Bronchus fibroblast of lung (primary cell): Measurements from ENCODE around the gene TMEM219. TPM values are rescaled to one million over a fixed set of nuclear protein-coding genes. Genes with fewer than 3 reads are reported as not detected.

Experiments used
- total RNA-seq: library from RNA; depleted of rRNA; stranded (reverse); fragments of >200 nt; gene quantifications from 2 replicates; pipeline ENCODE4 v1.2.3, GENCODE V29; 2015

The TMEM219 gene
- total RNA-seq, result 99.9 and 105 TPM in 2 replicates

DNA sequence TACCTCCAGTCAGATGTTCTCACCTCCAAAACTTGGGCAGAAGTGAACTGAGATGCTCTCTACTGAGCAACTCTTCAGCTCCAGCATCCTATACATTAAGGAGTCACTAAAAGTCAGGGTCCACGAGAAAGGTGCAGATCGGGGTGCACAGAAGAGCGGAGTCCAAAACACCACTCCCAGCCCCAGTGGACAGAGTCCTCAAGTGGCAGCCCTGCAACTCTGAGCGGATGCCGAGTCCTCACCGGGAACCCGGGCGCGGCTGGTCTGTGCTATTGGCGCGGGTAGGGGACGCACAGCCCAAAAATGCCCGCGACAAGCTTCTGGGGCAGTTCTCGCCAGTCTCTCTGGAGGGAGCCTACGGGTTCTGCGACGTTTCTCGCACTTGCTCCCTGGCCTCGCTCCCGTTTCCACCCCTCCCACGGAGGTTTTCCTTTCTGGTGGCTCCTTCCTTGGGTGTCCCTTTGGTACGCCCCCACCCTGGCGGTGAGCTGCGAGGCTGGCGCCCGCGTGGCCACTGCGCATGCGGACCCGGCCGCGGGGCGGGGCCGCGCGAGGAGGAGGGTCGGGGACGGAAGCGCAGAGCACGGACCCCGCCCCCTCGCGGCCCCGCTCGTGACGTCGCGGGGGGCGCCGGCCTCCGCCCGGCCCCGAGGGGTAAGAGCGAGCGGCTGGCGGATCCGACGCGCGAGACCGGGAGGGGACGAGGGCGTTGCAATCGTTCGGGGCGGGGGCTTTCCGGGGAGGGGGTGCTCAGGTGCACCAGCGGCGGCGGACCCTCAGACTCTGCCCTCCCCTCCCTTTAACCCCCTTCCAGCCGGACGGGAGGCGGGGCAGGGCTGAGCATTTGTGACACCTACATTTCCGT, at the start of gene TMEM219:
Gene TMEM219, plus strand, starts transcription at position 601 of the 865 bp plus-strand sequence. CDS start 1,065 bp downstream, outside the sequence.

DNA sequence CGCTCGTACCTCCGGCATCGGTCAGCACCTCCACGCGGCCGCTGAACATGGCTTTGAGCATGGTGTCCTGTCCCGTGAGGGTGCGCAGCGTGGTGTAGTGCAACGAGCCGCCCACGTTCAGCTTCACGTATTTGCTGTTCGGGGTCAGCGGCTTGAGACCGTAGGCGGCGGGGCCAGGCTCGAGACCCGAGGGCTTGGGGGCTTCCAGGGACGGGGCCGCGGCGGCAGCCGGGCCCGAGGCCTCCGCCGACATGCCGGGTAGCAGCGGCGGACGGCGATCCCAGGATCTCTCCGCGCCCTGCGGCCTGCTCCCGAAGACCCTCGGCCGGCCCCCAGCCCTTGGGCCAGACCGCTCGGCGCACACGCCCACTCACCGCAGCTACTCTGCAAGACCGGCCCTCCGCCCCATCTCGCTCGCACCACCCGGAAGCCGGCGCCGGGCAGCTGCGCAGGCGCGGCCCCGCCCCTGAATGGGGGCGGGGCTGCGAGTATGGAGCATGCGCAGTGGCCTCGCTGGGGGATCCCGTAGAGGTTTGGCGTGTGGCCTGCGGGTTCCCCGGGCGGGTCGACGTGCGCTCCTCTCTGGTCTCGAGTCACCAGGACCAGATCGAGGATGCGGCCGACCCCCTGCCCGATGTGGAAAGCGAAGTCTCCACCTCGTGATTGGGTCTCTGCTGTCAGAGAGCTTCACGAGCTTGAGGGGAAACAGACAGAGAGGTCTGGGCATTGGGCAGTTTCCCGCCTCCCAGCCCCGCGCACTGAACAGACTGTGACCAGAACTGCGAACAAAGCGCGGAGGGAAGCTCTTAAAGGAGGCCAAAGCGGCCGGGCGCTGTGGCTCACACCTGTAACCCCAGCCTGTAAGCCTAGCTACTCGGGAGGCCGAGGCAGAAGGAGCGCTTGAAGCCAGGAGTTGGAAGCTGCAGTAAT, 35.8 kb upstream of the TMEM219 start, which contains the start of gene KCTD13:
Gene KCTD13, minus strand, starts transcription at position 446 of the 930 bp plus-strand sequence. Its CDS starts 193 bp downstream, at position 253.

GRCh38 chr16:29973384-29974246, 11.7 kb downstream of the TMEM219 start, which contains the start of gene TAOK2:
TAOK2 (plus strand) TSS chr16:29973868; CDS start chr16:29977773, 3,905 bp downstream.

GRCh38 chr16:29995324-29995910, 33.5 kb downstream of the TMEM219 start, which contains the start of gene HIRIP3:
HIRIP3 (minus strand) TSS chr16:29995617; CDS start chr16:29995605, 12 bp downstream.

DNA sequence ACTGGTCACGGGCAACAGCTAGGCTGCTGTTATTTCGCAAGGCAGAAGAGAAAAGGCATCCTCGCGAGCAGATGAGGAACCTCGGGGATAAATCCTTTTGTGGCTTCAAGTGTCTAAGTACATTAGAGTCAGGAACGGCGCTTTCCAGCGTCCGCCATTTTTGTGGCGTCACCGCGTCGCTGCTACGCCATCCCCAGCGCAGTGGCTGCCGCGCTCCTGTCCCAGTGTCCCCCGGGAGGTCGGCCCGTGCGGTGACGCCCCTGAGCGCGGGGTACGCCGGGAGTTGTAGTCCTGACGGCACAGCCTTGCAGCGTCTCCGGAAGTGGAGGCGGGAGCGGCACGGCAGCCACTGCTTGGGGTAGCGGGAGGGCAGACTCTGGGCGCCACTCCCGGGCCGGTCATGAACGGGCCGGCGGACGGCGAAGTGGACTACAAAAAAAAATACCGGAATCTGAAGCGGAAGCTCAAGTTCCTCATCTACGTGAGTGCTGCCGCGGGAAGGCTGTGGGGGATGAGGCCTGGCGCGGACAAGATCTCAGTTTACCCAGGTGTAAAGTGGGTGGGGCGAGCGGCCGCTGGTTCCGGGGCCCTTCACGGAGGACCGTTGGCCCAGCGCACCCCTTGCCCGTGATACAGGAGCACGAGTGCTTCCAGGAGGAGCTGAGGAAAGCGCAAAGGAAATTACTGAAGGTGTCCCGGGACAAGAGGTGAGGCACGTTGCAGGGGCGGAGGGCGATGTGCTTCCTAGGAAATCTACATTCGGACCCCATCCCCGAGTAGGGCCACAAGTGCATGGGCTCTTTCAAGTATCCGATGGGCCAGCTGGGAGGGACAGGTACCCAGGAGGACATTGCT, 34.3 kb downstream of the TMEM219 start, which contains the start of gene INO80E:
Gene INO80E, plus strand, starts transcription at position 331 of the 855 bp plus-strand sequence. Its CDS starts 70 bp downstream, at position 401.

DNA sequence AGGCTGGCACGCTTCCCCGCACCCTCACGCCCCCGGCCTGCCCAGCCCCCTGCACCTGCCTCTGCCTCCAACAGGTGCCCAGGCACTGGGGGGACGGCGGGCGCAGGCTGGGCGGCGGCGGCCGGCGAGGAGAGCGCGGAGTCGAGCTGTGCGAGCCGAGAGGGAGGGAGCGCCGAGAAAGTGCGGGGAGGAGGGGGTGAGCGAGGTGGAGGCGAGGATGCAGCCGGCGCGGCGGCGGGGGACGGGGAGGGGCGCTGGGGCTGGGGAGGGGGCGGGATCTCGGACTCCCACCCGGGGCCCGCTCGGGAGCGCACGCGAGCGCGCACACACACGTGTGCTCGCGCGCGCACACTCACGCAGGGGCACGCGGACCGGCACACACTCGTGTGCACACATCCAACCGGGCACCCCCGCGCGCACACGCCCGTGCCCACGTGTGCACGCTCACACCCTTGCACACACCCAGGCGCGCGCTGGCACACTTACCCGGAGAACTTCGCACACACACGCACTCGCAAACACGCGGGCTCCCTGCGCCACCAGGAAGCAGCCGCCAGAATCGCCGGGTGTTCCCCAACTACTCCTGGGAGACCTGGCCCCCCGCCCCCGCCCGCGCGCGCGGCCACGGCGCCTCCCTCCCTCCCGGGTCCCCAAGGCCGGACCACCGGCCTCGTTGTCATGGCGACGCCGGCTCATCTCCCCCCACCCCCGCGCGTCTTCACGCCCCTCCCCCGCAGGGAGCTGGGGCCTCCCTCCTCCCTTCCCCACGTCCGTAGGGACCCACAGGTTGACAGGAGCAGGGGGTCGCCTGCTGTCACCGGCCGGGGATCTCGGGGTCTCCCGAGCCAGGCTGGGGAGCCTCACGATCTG, 49.2 kb downstream of the TMEM219 start, which contains the start of gene DOC2A:
Gene DOC2A, minus strand, starts transcription at position 184 of the 870 bp plus-strand sequence. CDS start 805 bp downstream, outside the sequence.

Other genes with a start within 250 kb of the TMEM219 start
- gene C16orf54, start 216.1 kb upstream of the TMEM219 start, total RNA-seq, result not detected in 2 replicates
- gene ZG16, start 183.8 kb upstream of the TMEM219 start, total RNA-seq, result not detected in 2 replicates
- 110 and 114 TPM in 2 replicates for gene KIF22, start 171.3 kb upstream of the TMEM219 start, total RNA-seq
- 262 and 274 TPM in 2 replicates for gene MAZ, start 155.6 kb upstream of the TMEM219 start, total RNA-seq
- gene PRRT2, start 149.9 kb upstream of the TMEM219 start, total RNA-seq, result 0.67 and 0.89 TPM in 2 replicates
- gene PAGR1, start 145.9 kb upstream of the TMEM219 start, total RNA-seq, result 40.0 and 42.4 TPM in 2 replicates
- gene MVP, start 141.6 kb upstream of the TMEM219 start, total RNA-seq, result 311 and 319 TPM in 2 replicates
- 80.6 and 87.8 TPM in 2 replicates for gene CDIPT, start 98.9 kb upstream of the TMEM219 start, total RNA-seq
- 1.7 and 3.4 TPM in 2 replicates for gene SEZ6L2, start 62.5 kb upstream of the TMEM219 start, total RNA-seq
- gene ASPHD1, start 61.6 kb upstream of the TMEM219 start, total RNA-seq, result 2.9 and 4.8 TPM in 2 replicates
- gene KCTD13, start 35.9 kb upstream of the TMEM219 start, total RNA-seq, result 7.2 and 8.6 TPM in 2 replicates
- 27.4 and 30.8 TPM in 2 replicates for gene TAOK2, start 11.8 kb downstream of the TMEM219 start, total RNA-seq
- 17.3 and 18.7 TPM in 2 replicates for gene HIRIP3, start 33.5 kb downstream of the TMEM219 start, total RNA-seq
- gene INO80E, start 34.2 kb downstream of the TMEM219 start, total RNA-seq, result 101 and 119 TPM in 2 replicates
- gene DOC2A, start 48.9 kb downstream of the TMEM219 start, total RNA-seq, result 0.30 and 0.34 TPM in 2 replicates
- not detected in 2 replicates for gene C16orf92, start 61.1 kb downstream of the TMEM219 start, total RNA-seq
- 0.15 and 0.34 TPM in 2 replicates for gene TLCD3B, start 69.2 kb downstream of the TMEM219 start, total RNA-seq
- gene ALDOA, start 103.7 kb downstream of the TMEM219 start, total RNA-seq, result 1,260 and 1,271 TPM in 2 replicates
- 123 and 132 TPM in 2 replicates for gene PPP4C, start 113.9 kb downstream of the TMEM219 start, total RNA-seq
- under 0.01 and 0.15 TPM in 2 replicates for gene TBX6, start 129.8 kb downstream of the TMEM219 start, total RNA-seq
- gene YPEL3, start 134.1 kb downstream of the TMEM219 start, total RNA-seq, result 25.9 and 28.7 TPM in 2 replicates
- gene GDPD3, start 151.5 kb downstream of the TMEM219 start, total RNA-seq, result 0.17 and 0.74 TPM in 2 replicates
- 67.2 and 82.8 TPM in 2 replicates for gene MAPK3, start 161.1 kb downstream of the TMEM219 start, total RNA-seq
- gene CORO1A, start 221.5 kb downstream of the TMEM219 start, total RNA-seq, result 7.4 and 7.7 TPM in 2 replicates
- 442 and 580 TPM in 2 replicates for gene BOLA2B, start 231.6 kb downstream of the TMEM219 start, total RNA-seq
- gene SLX1A, start 231.8 kb downstream of the TMEM219 start, total RNA-seq, result 32.0 and 42.2 TPM in 2 replicates
- 1.2 and 1.8 TPM in 2 replicates for gene SULT1A3, start 237.2 kb downstream of the TMEM219 start, total RNA-seq